ENCODE results near the gene ITIH1.

- TF ChIP-seq CTCF (IDR thresholded peaks at IDR 0.05; ENCODE audit: extremely low read depth in 1 of 2, insufficient read depth in 1 of 2, low read depth in 1 of 2, low read length in 2 of 2), result no peak
- TF ChIP-seq JUN (IDR thresholded peaks at IDR 0.05; ENCODE audit: borderline replicate concordance, insufficient read depth, insufficient read length, low read depth), result no peak
- no peak for TF ChIP-seq POLR2A (IDR thresholded peaks at IDR 0.05; ENCODE audit: low read depth, low read length)
Observed at GRCh38 chr3:52783211-52783555, 5.8 kb downstream of the ITIH1 start.

Data from endothelial cell of umbilical vein (primary cell).